Embryonic facial prominence (tissue), 1 donor: Measurements from ENCODE around the gene HIF3A.
"Not testable (repeated sequence)": the region's sequence is repeated elsewhere in the genome, so short reads cannot be mapped to it uniquely, and the experiment has no call there.

Experiments used
- DNase-seq: peaks from one replicate; pipeline ENCODE4 v3.0.0-alpha.2; 2016; ENCODE audit errors: extremely low spot score

Gene HIF3A

GRCh38 chr19:46296722-46297461, at the start of gene HIF3A:
HIF3A (plus strand) TSS chr19:46297042; CDS start chr19:46297077, 35 bp downstream.
- DNase-seq = peak; percentile 90

- DNase-seq = no peak
Observed at GRCh38 chr19:46250076-46250735, 46.6 kb upstream of the HIF3A start.

- DNase-seq = no peak
Observed at GRCh38 chr19:46251416-46251815, 45.4 kb upstream of the HIF3A start.

- no peak for DNase-seq
Observed at GRCh38 chr19:46254776-46255175, 42.1 kb upstream of the HIF3A start.

GRCh38 chr19:46256855-46257254, 40.0 kb upstream of the HIF3A start:
- no peak for DNase-seq

GRCh38 chr19:46261501-46261900, 35.3 kb upstream of the HIF3A start:
- not testable (repeated sequence) for DNase-seq

GRCh38 chr19:46262684-46263296, 34.1 kb upstream of the HIF3A start:
- not testable (repeated sequence) for DNase-seq

GRCh38 chr19:46264801-46265200, 32.0 kb upstream of the HIF3A start:
- not testable (repeated sequence) for DNase-seq

- peak; percentile 22 for DNase-seq
Observed at GRCh38 chr19:46265217-46265828, 31.5 kb upstream of the HIF3A start.

- DNase-seq = no peak
Observed at GRCh38 chr19:46269101-46269500, 27.7 kb upstream of the HIF3A start.

GRCh38 chr19:46270521-46271256, 26.2 kb upstream of the HIF3A start:
- DNase-seq = no peak

- DNase-seq = no peak
Observed at GRCh38 chr19:46271481-46272197, 25.2 kb upstream of the HIF3A start.

- DNase-seq = not testable (repeated sequence)
Observed at GRCh38 chr19:46273931-46274330, 22.9 kb upstream of the HIF3A start.

GRCh38 chr19:46279177-46279576, 17.7 kb upstream of the HIF3A start:
- no peak for DNase-seq

- no peak for DNase-seq
Observed at GRCh38 chr19:46283771-46284170, 13.1 kb upstream of the HIF3A start.

- no peak for DNase-seq
Observed at GRCh38 chr19:46284635-46285034, 12.2 kb upstream of the HIF3A start.

GRCh38 chr19:46287585-46287984, 9.3 kb upstream of the HIF3A start:
- no peak for DNase-seq

GRCh38 chr19:46288896-46289588, 7.8 kb upstream of the HIF3A start:
- no peak for DNase-seq

GRCh38 chr19:46289724-46290619, 6.9 kb upstream of the HIF3A start:
- DNase-seq = no peak
